ENCODE results near the gene SETSIP. TPM values are rescaled to one million over a fixed set of nuclear protein-coding genes. Genes with fewer than 3 reads are reported as not detected.
A peak's percentile ranks its signal among the peaks of the same experiment; 100 is the strongest.

SETSIP gene
- total RNA-seq, 1 donor from 2014 or later: not detected

DNA sequence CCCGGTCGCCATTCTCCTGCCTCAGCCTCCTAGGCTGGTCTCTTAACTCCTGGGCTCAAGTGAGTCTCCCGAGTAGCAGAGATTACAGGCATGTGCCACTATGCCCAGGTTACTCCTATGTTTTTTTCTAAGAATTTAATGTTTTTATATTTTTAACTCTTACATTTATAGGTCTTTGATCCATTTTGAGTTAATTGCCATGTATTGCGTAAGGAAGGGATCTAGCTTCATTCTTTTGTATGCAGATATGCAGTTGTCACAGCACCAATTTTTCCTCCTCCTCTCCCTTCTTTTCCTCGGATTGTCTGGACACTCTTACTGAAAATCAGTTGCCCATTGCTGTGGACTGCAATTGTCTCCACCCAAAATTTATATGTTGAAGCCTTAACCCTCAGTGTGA, 16.4 kb upstream of the SETSIP start:
- Mint-ChIP-seq H3K4me1 (no peaks in the 10 kb centered on the region), H3K36me3 (ENCODE audit: low read depth) (peaks cover 5% of the 10 kb centered on the region), H3K4me3 (no peak overlapping the region), H3K27me3 (ENCODE audit: low read depth) (no peaks in the 10 kb centered on the region), H3K9me3 (peaks cover 5% of the 10 kb centered on the region), H3K27ac (ENCODE audit: unreplicated experiment) (no peak overlapping the region)
- TF ChIP-seq, protein P1, sequence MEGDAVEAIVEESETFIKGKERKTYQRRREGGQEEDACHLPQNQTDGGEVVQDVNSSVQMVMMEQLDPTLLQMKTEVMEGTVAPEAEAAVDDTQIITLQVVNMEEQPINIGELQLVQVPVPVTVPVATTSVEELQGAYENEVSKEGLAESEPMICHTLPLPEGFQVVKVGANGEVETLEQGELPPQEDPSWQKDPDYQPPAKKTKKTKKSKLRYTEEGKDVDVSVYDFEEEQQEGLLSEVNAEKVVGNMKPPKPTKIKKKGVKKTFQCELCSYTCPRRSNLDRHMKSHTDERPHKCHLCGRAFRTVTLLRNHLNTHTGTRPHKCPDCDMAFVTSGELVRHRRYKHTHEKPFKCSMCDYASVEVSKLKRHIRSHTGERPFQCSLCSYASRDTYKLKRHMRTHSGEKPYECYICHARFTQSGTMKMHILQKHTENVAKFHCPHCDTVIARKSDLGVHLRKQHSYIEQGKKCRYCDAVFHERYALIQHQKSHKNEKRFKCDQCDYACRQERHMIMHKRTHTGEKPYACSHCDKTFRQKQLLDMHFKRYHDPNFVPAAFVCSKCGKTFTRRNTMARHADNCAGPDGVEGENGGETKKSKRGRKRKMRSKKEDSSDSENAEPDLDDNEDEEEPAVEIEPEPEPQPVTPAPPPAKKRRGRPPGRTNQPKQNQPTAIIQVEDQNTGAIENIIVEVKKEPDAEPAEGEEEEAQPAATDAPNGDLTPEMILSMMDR (conservative IDR thresholded peaks at IDR 0.05): no peak
- DNase-seq (ENCODE audit: low read depth, low spot score): no peak

DNA sequence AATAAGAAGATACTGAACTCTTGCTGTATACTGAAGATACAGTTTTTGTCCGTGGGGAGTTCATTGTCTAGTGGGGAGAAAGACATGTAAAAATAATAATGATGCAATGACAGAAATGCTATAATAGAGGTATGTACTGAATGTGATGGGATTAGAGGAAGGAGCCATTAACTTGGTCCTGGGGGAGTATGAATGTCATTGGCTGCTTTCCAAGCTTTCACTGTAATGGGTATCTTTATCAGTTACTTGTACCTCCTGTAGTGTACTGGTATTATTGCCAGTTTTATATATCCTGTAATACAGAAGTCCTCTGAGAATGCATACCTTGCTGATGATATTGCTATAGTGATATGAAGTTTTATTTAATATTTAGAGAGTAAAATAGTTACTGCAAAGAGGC, 12.3 kb upstream of the SETSIP start:
- no peak overlapping the region for H3K4me3 Mint-ChIP-seq
- H3K9me3 Mint-ChIP-seq: peaks cover 24% of the 10 kb centered on the region
- DNase-seq (ENCODE audit: low read depth, low spot score): no peak
- no peaks in the 10 kb centered on the region for H3K4me1 Mint-ChIP-seq
- H3K27ac Mint-ChIP-seq (ENCODE audit: unreplicated experiment): no peak overlapping the region
- H3K27me3 Mint-ChIP-seq (ENCODE audit: low read depth): no peaks in the 10 kb centered on the region
- TF ChIP-seq, protein P1 (conservative IDR thresholded peaks at IDR 0.05): no peak
- H3K36me3 Mint-ChIP-seq (ENCODE audit: low read depth): peaks cover 21% of the 10 kb centered on the region

DNA sequence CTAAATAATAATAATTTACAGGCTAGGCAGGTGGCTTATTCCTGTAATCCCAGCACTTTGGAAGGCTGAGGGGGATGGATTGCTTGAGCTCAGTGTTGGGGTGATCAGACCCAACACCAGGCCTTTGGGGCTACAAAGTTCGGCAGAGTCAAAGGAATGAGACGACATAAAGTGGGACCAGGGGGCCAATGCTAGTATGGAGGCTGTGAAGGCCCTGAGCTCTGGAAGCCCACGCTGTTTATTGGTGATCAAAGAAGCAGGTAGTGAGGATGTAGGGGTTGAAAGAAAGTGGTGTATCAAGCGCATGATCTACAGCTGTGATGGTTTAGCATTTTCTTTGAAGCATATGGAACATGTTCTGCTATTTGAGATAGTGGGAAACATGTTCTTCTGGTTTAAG, 10.5 kb upstream of the SETSIP start:
- peaks cover 19% of the 10 kb centered on the region for H3K36me3 Mint-ChIP-seq (ENCODE audit: low read depth)
- no peak overlapping the region for H3K27ac Mint-ChIP-seq (ENCODE audit: unreplicated experiment)
- TF ChIP-seq, protein P1 (conservative IDR thresholded peaks at IDR 0.05): no peak
- peaks cover 24% of the 10 kb centered on the region for H3K9me3 Mint-ChIP-seq
- H3K4me3 Mint-ChIP-seq: no peak overlapping the region
- DNase-seq (ENCODE audit: low read depth, low spot score): no peak
- no peaks in the 10 kb centered on the region for H3K27me3 Mint-ChIP-seq (ENCODE audit: low read depth)
- no peaks in the 10 kb centered on the region for H3K4me1 Mint-ChIP-seq

DNA sequence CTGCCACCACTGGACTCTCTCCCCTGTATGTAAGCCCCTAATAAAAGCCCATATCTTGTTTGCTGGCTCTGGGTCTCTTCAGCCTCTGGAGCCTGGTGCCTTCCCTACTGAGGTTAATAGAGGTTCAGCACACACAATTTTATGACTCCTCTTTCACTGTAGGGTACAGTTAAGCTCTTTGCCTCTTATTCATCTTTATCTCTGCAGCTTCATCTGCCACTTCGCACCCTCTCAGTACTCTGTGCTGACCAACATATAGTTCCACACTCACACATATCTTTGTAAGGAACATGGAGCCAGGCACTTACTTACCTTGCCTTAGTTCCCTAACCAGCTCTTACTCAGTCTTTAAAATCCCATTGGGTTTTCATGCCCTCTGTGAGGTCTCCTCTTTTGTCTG, 9.4 kb upstream of the SETSIP start:
- peaks cover 19% of the 10 kb centered on the region for H3K36me3 Mint-ChIP-seq (ENCODE audit: low read depth)
- DNase-seq (ENCODE audit: low read depth, low spot score): no peak
- H3K4me3 Mint-ChIP-seq: no peak overlapping the region
- H3K4me1 Mint-ChIP-seq: peaks cover 6% of the 10 kb centered on the region
- no peaks in the 10 kb centered on the region for H3K27me3 Mint-ChIP-seq (ENCODE audit: low read depth)
- TF ChIP-seq, protein P1 (conservative IDR thresholded peaks at IDR 0.05): no peak
- H3K9me3 Mint-ChIP-seq: peaks cover 24% of the 10 kb centered on the region
- no peak overlapping the region for H3K27ac Mint-ChIP-seq (ENCODE audit: unreplicated experiment)

DNA sequence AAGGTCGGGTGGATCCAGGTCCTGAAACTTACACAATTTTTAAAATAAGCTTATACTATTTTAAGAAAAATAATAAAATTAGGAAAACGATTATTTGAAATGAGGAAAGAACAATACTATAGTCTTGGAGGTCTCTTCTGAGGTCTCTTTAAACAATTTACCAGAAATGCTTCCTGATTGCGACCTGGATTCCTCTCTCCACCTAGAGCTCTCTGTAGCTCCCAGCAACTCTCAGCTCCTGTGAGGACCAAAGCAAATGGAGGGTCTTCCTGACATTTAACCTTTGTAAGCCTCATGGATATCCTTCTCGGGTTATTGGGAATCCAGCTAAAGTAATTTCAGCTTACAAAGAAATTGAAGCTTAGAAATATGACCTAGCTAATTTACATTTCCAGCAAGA, 5.8 kb upstream of the SETSIP start:
- no peak for DNase-seq (ENCODE audit: low read depth, low spot score)
- H3K9me3 Mint-ChIP-seq: peaks cover 18% of the 10 kb centered on the region
- H3K4me3 Mint-ChIP-seq: peak overlapping the region; percentile 98
- no peak overlapping the region for H3K27ac Mint-ChIP-seq (ENCODE audit: unreplicated experiment)
- peaks cover 16% of the 10 kb centered on the region for H3K36me3 Mint-ChIP-seq (ENCODE audit: low read depth)
- no peaks in the 10 kb centered on the region for H3K27me3 Mint-ChIP-seq (ENCODE audit: low read depth)
- TF ChIP-seq, protein P1 (conservative IDR thresholded peaks at IDR 0.05): no peak
- peaks cover 6% of the 10 kb centered on the region for H3K4me1 Mint-ChIP-seq

Measured in neural crest cell (in vitro differentiated cells).